Measurements from ENCODE around the gene MED29.

MED29 gene

GRCh38 chr19:39433480-39434079 lies 42.4 kb downstream of the MED29 start:
- no peak for DNase-seq

- no peak for DNase-seq
Observed at GRCh38 chr19:39434123-39435076, 43.2 kb downstream of the MED29 start.

- peak; percentile 99 for DNase-seq
Observed at GRCh38 chr19:39435499-39436349, 44.5 kb downstream of the MED29 start, which contains the start of gene RPS16. Gene RPS16 (minus strand): TSS chr19:39435949. CDS start chr19:39435895, 54 bp downstream.

- no peak for DNase-seq
Observed at GRCh38 chr19:39436350-39436716, 45.2 kb downstream of the MED29 start.

- no peak for DNase-seq
Observed at GRCh38 chr19:39438270-39438934, 47.2 kb downstream of the MED29 start.

GRCh38 chr19:39444598-39445195 lies 53.5 kb downstream of the MED29 start:
- DNase-seq: no peak

- DNase-seq: peak; percentile 98 to 99
Observed at GRCh38 chr19:39445196-39446111, 54.3 kb downstream of the MED29 start, which contains the start of gene SUPT5H. Gene SUPT5H (plus strand): TSS chr19:39445582. CDS start chr19:39445891, 309 bp downstream.

GRCh38 chr19:39446365-39447084 lies 55.3 kb downstream of the MED29 start:
- no peak for DNase-seq

- DNase-seq: no peak
Observed at GRCh38 chr19:39448271-39448670, 57.1 kb downstream of the MED29 start.

GRCh38 chr19:39449116-39449797 lies 58.1 kb downstream of the MED29 start:
- DNase-seq: no peak

All from CD4-positive, alpha-beta T cell treated with Interleukin-1 beta for 1 hour (primary cell).